T-cell (primary cell): ENCODE results near the gene SKAP2. TPM values are rescaled to one million over a fixed set of nuclear protein-coding genes. Genes with fewer than 3 reads are reported as not detected.

Source experiments
- ATAC-seq, 4 experiments: fragments of 200-7000 bp in 3 of 4; fragments of 150-1000 bp in 1 of 4; cut with Tn5 transposase; replicated peaks in 1 of 4; 1 replicate in 3 of 4; 2 replicates in 1 of 4; pipeline ENCODE4 v1.10.0; 2021; ENCODE audit warnings: moderate library complexity in 3 of 4, mild to moderate bottlenecking in 2 of 4, moderate number of reproducible peaks in 1 of 4
- CTCF ChIA-PET, 2 donors: fragments of 300-600 bp; sonication (Branson Sonifier 250); formaldehyde crosslinking; loops; one replicate each; lab custom pipeline; 2022; ENCODE audit warnings: antibody characterized with exemption in 2 of 2; lab: Charles Lee
- POLR2A ChIA-PET, 2 donors: fragments of 300-600 bp; sonication (Branson Sonifier 250); formaldehyde crosslinking; loops; one replicate each; lab custom pipeline; 2022; ENCODE audit warnings: antibody characterized with exemption in 2 of 2; lab: Charles Lee
- DNase-seq, 35 experiments: peaks; one replicate each; pipeline versions ENCODE4 v3.0.0 to v3.0.0-alpha.2; 2013 to 2023
- H3K27ac ChIP-seq: one replicate; pipeline ENCODE4 v1.5.1; 2013; ENCODE audit warnings: low read length
- H3K27me3 ChIP-seq, 2 experiments: replicated peaks in 1 of 2; 1 replicate in 1 of 2; 2 replicates in 1 of 2; pipeline versions ENCODE4 v1.6.1 to v1.7.0; 2013; ENCODE audit warnings: low read length in 1 of 2, mixed read lengths in 1 of 2; ENCODE audit not compliant: control insufficient read depth in 2 of 2, insufficient read depth in 2 of 2; ENCODE audit errors: extremely low read depth in 1 of 2
- H3K36me3 ChIP-seq, 2 donors: 1 replicate in 1 of 2; 2 replicates in 1 of 2; pipeline versions ENCODE4 v1.6.1 to v1.7.0; 2013; ENCODE audit warnings: low read length in 1 of 2; ENCODE audit not compliant: control insufficient read depth in 2 of 2, insufficient read depth in 1 of 2; ENCODE audit errors: extremely low read depth in 1 of 2
- H3K4me1 ChIP-seq, 2 experiments: 1 replicate in 1 of 2; 2 replicates in 1 of 2; pipeline versions ENCODE4 v1.6.1 to v1.7.0; 2013; ENCODE audit warnings: low read length in 2 of 2, mixed read lengths in 1 of 2; ENCODE audit not compliant: insufficient read depth in 2 of 2, control insufficient read depth in 1 of 2; ENCODE audit errors: extremely low read depth in 1 of 2
- H3K4me3 ChIP-seq, 2 donors: 1 replicate in 1 of 2; 2 replicates in 1 of 2; pipeline versions ENCODE4 v1.5.1 to v1.7.0; 2013; ENCODE audit warnings: mild to moderate bottlenecking in 2 of 2, low read length in 1 of 2, moderate library complexity in 1 of 2; ENCODE audit not compliant: control insufficient read depth in 1 of 2; ENCODE audit errors: extremely low read depth in 1 of 2
- H3K9me3 ChIP-seq: 2 replicates; pipeline ENCODE4 v1.7.0; 2013
- H3K27ac Mint-ChIP-seq, 2 donors: one replicate each; pipeline ENCODE4 v1.8.0; 2020 to 2021; ENCODE audit warnings: mild to moderate bottlenecking in 2 of 2, mixed read lengths in 2 of 2
- H3K27me3 Mint-ChIP-seq, 2 donors: one replicate each; pipeline ENCODE4 v1.8.0; 2021 to 2022; ENCODE audit warnings: mixed read lengths in 2 of 2
- H3K36me3 Mint-ChIP-seq: one replicate; pipeline ENCODE4 v1.8.0; 2021; ENCODE audit warnings: mixed read lengths
- H3K4me1 Mint-ChIP-seq, 3 donors: one replicate each; pipeline ENCODE4 v1.8.0; 2020 to 2022; ENCODE audit warnings: mixed read lengths in 3 of 3, mild to moderate bottlenecking in 1 of 3
- H3K4me3 Mint-ChIP-seq, 3 donors: one replicate each; pipeline ENCODE4 v1.8.0; 2020 to 2022; ENCODE audit warnings: mild to moderate bottlenecking in 3 of 3, mixed read lengths in 3 of 3, moderate library complexity in 3 of 3
- H3K9me3 Mint-ChIP-seq, 3 donors: one replicate each; pipeline ENCODE4 v1.8.0; 2020 to 2022; ENCODE audit warnings: mixed read lengths in 3 of 3
- WGBS: methylation state at CpG from one replicate; pipeline ENCODE4 v1.1.5; 2013; ENCODE audit warnings: missing lambda C conversion rate; ENCODE audit not compliant: insufficient coverage; 5-methylcytosine and 5-hydroxymethylcytosine counted together
- total RNA-seq, 35 experiments: library from RNA in 6 of 35; stranded (reverse) in 6 of 35; fragments of 120-200 nt in 1 of 35; gene quantifications; one replicate each; pipeline versions ENCODE4 v1.2.1 to v1.2.4 and lab custom pipeline; 2013 to 2026

The SKAP2 gene
- total RNA-seq, 5 donors from 2014 or later (not counting 1 experiment from before 2014, with no cell fraction given), result 4.8 to 8.9 (median 7.7) TPM

GRCh38 chr7:26724795-26725194 is 139.6 kb downstream of the SKAP2 start:
- H3K27ac Mint-ChIP-seq, result no peak overlapping the region
- CTCF ChIA-PET, result no interaction called here
- no peaks in the 10 kb centered on the region for H3K9me3 ChIP-seq
- no peaks in the 10 kb centered on the region for H3K9me3 Mint-ChIP-seq
- no peaks in the 10 kb centered on the region for H3K4me1 ChIP-seq
- H3K4me1 Mint-ChIP-seq, result no peaks in the 10 kb centered on the region
- H3K36me3 Mint-ChIP-seq, result no peaks in the 10 kb centered on the region
- ATAC-seq (no peak), DNase-seq (no peak)
- no peaks in the 10 kb centered on the region for H3K27me3 Mint-ChIP-seq
- H3K27me3 ChIP-seq, result no peaks in the 10 kb centered on the region
- no peak overlapping the region for H3K4me3 ChIP-seq
- H3K36me3 ChIP-seq, result no peaks in the 10 kb centered on the region
- H3K27ac ChIP-seq, result no peak overlapping the region
- no CpG with 5 or more reads among the region's 2 CpGs for WGBS
- POLR2A ChIA-PET, result interaction anchor here in 1 of 2 donors (0.6 kb wide), 1 partner anchor 24 kb away, joined by 3 read pairs; no protein-coding TSS in a partner anchor
- H3K4me3 Mint-ChIP-seq, result no peak overlapping the region

GRCh38 chr7:26723129-26723528 is 141.3 kb downstream of the SKAP2 start:
- peaks cover 0 to under 1% of the 10 kb centered on the region in 2 donors for H3K27me3 Mint-ChIP-seq
- no peaks in the 10 kb centered on the region for H3K9me3 Mint-ChIP-seq
- Histone ChIP-seq H3K27me3 (no peaks in the 10 kb centered on the region), H3K9me3 (no peaks in the 10 kb centered on the region), H3K4me1 (no peaks in the 10 kb centered on the region), H3K27ac (no peak overlapping the region), H3K36me3 (no peaks in the 10 kb centered on the region), H3K4me3 (no peak overlapping the region)
- 29% methylated on average over 5 of the region's 5 CpGs for WGBS
- no peaks in the 10 kb centered on the region for H3K4me1 Mint-ChIP-seq
- ATAC-seq (no peak), DNase-seq (no peak)
- ChIA-PET CTCF (interaction anchor here (0.6 kb wide), 2 partner anchors 90 to 438 kb away, joined by 3 read pairs; no protein-coding TSS in a partner anchor), POLR2A (no interaction called here)
- no peak overlapping the region for H3K27ac Mint-ChIP-seq
- H3K4me3 Mint-ChIP-seq, result no peak overlapping the region
- H3K36me3 Mint-ChIP-seq, result no peaks in the 10 kb centered on the region

GRCh38 chr7:26721450-26721849 is 142.9 kb downstream of the SKAP2 start:
- ChIA-PET POLR2A (no interaction called here), CTCF (no interaction called here)
- Histone ChIP-seq H3K4me1 (no peaks in the 10 kb centered on the region), H3K27ac (no peak overlapping the region), H3K36me3 (no peaks in the 10 kb centered on the region), H3K27me3 (no peaks in the 10 kb centered on the region), H3K4me3 (no peak overlapping the region), H3K9me3 (no peaks in the 10 kb centered on the region)
- H3K27me3 Mint-ChIP-seq, result peaks cover 0 to 3% of the 10 kb centered on the region in 2 donors
- no peak for DNase-seq
- H3K9me3 Mint-ChIP-seq, result no peaks in the 10 kb centered on the region
- no peak overlapping the region for H3K27ac Mint-ChIP-seq
- no peak overlapping the region for H3K4me3 Mint-ChIP-seq
- H3K4me1 Mint-ChIP-seq, result no peaks in the 10 kb centered on the region
- H3K36me3 Mint-ChIP-seq, result no peaks in the 10 kb centered on the region
- no peak for ATAC-seq

GRCh38 chr7:26718063-26718462 is 146.3 kb downstream of the SKAP2 start:
- H3K4me1 ChIP-seq, result no peaks in the 10 kb centered on the region
- no CpG with 5 or more reads among the region's 1 CpG for WGBS
- no peaks in the 10 kb centered on the region for H3K9me3 ChIP-seq
- ChIA-PET CTCF (interaction anchor here in 1 of 2 donors (1.3 kb wide), 1 partner anchor 15 kb away, joined by 3 read pairs; no protein-coding TSS in a partner anchor), POLR2A (no interaction called here)
- no peaks in the 10 kb centered on the region for H3K27me3 ChIP-seq
- H3K27me3 Mint-ChIP-seq, result peaks cover 0 to 3% of the 10 kb centered on the region in 2 donors
- H3K27ac ChIP-seq, result no peak overlapping the region
- H3K36me3 Mint-ChIP-seq, result no peaks in the 10 kb centered on the region
- H3K36me3 ChIP-seq, result no peaks in the 10 kb centered on the region
- no peak overlapping the region for H3K4me3 ChIP-seq
- no peak overlapping the region for H3K4me3 Mint-ChIP-seq
- H3K9me3 Mint-ChIP-seq, result no peaks in the 10 kb centered on the region
- H3K4me1 Mint-ChIP-seq, result no peaks in the 10 kb centered on the region
- ATAC-seq, result no peak
- H3K27ac Mint-ChIP-seq, result no peak overlapping the region
- no peak for DNase-seq

- Mint-ChIP-seq H3K4me1 (no peaks in the 10 kb centered on the region), H3K27ac (no peak overlapping the region), H3K27me3 (peaks cover 0 to 5% of the 10 kb centered on the region in 2 donors), H3K4me3 (no peak overlapping the region), H3K36me3 (no peaks in the 10 kb centered on the region), H3K9me3 (no peaks in the 10 kb centered on the region)
- Histone ChIP-seq H3K27ac (no peak overlapping the region), H3K36me3 (no peaks in the 10 kb centered on the region), H3K9me3 (no peaks in the 10 kb centered on the region), H3K4me1 (no peaks in the 10 kb centered on the region), H3K27me3 (no peaks in the 10 kb centered on the region), H3K4me3 (no peak overlapping the region)
- CTCF ChIA-PET, result interaction anchor here in 1 of 2 donors (0.6 to 1.0 kb wide), 3 partner anchors 15 to 755 kb away, joined by 3 read pairs; no protein-coding TSS in a partner anchor
- WGBS, result no CpG with 5 or more reads among the region's 3 CpGs
- no peak for ATAC-seq
- POLR2A ChIA-PET, result no interaction called here
- DNase-seq, result no peak
These were observed 150.0 kb downstream of the SKAP2 start for GRCh38 chr7:26714438-26714837.

- Mint-ChIP-seq H3K27ac (no peak overlapping the region), H3K27me3 (peaks cover 0 to 5% of the 10 kb centered on the region in 2 donors), H3K36me3 (no peaks in the 10 kb centered on the region), H3K4me3 (no peak overlapping the region), H3K9me3 (no peaks in the 10 kb centered on the region), H3K4me1 (no peaks in the 10 kb centered on the region)
- Histone ChIP-seq H3K27ac (no peak overlapping the region), H3K27me3 (no peaks in the 10 kb centered on the region), H3K4me3 (no peak overlapping the region), H3K4me1 (no peaks in the 10 kb centered on the region), H3K9me3 (no peaks in the 10 kb centered on the region), H3K36me3 (no peaks in the 10 kb centered on the region)
- DNase-seq (no peak), ATAC-seq (no peak)
- no CpG with 5 or more reads among the region's 2 CpGs for WGBS
- ChIA-PET CTCF (no interaction called here), POLR2A (no interaction called here)
These were observed 150.4 kb downstream of the SKAP2 start for GRCh38 chr7:26714006-26714405.
